IMR-90 (cell line): ENCODE results near the gene SPCS2. TPM values are rescaled to one million over a fixed set of nuclear protein-coding genes. Genes with fewer than 3 reads are reported as not detected.

Experiments used
- ATAC-seq: fragments of 200-7000 bp; cut with Tn5 transposase; 2 replicates; pipeline ENCODE4 v1.9.1; 2020; ENCODE audit warnings: low read depth, mild to moderate bottlenecking, moderate library complexity
- BruUV-seq: library from RNA; stranded (reverse); fragments of 400-500 nt; replicated peaks from 2 replicates; lab custom pipeline; 2021; lab: Mats Ljungman, UMichigan
- CTCF ChIA-PET: fragments of 300-600 bp; formaldehyde crosslinking; extraction: SDS; loops from one replicate; lab custom pipeline; 2021; ENCODE audit warnings: antibody characterized with exemption; lab: Yijun Ruan, JAX
- POLR2A ChIA-PET: fragments of 300-600 bp; sonication (Branson Sonifier 250); formaldehyde crosslinking; loops from one replicate; lab custom pipeline; 2022; ENCODE audit warnings: antibody characterized with exemption; ENCODE audit not compliant: unreplicated experiment; lab: Charles Lee
- DNase-seq: peaks from one replicate; pipeline ENCODE4 v3.0.0; 2013
- H2AFZ ChIP-seq: replicated peaks from 2 replicates; pipeline ENCODE3; 2013; ENCODE audit warnings: low read length, mild to moderate bottlenecking; ENCODE audit not compliant: poor library complexity
- H2AK5ac ChIP-seq: 2 replicates; pipeline ENCODE4 v1.6.1; 2013; ENCODE audit warnings: low read depth, low read length, inconsistent platforms
- H2AK9ac ChIP-seq: replicated peaks from 2 replicates; pipeline ENCODE3; 2013; ENCODE audit warnings: mild to moderate bottlenecking, low read depth, low read length, moderate library complexity; ENCODE audit not compliant: poor library complexity
- H2BK120ac ChIP-seq: 2 replicates; pipeline ENCODE4 v1.6.1; 2013; ENCODE audit warnings: low read depth, low read length, inconsistent platforms
- H2BK15ac ChIP-seq: 3 replicates; pipeline ENCODE4 v1.6.1; 2013; ENCODE audit warnings: low read depth, low read length, inconsistent platforms
- H2BK20ac ChIP-seq: 2 replicates; pipeline ENCODE4 v1.6.1; 2013; ENCODE audit warnings: low read depth, mild to moderate bottlenecking, inconsistent platforms, low read length, moderate library complexity
- H2BK5ac ChIP-seq: 2 replicates; pipeline ENCODE4 v1.6.1; 2013; ENCODE audit warnings: mild to moderate bottlenecking, low read depth, low read length, inconsistent platforms; ENCODE audit not compliant: poor library complexity, severe bottlenecking
- H3K14ac ChIP-seq: replicated peaks from 2 replicates; pipeline ENCODE4 v1.6.1; 2013; ENCODE audit warnings: low read depth, low read length, inconsistent platforms
- H3K18ac ChIP-seq: 2 replicates; pipeline ENCODE4 v1.6.1; 2013; ENCODE audit warnings: low read depth, low read length, control low read depth
- H3K23ac ChIP-seq: 2 replicates; pipeline ENCODE4 v1.6.1; 2013; ENCODE audit warnings: low read depth, low read length, inconsistent platforms
- H3K27ac ChIP-seq: 2 replicates; pipeline ENCODE4 v1.5.1; 2013; ENCODE audit warnings: mild to moderate bottlenecking, control low read depth, low read length; ENCODE audit not compliant: insufficient read depth
- H3K27me3 ChIP-seq: 2 replicates; pipeline ENCODE4 v1.6.1; 2013; ENCODE audit warnings: low read length; ENCODE audit not compliant: control insufficient read depth, insufficient read depth
- H3K36me3 ChIP-seq: 2 replicates; pipeline ENCODE4 v1.6.1; 2013; ENCODE audit warnings: low read length, mixed read lengths; ENCODE audit not compliant: control insufficient read depth, insufficient read depth
- H3K4ac ChIP-seq: 2 replicates; pipeline ENCODE4 v1.6.1; 2013; ENCODE audit warnings: low read depth, low read length, inconsistent platforms
- H3K4me1 ChIP-seq: 2 replicates; pipeline ENCODE4 v1.6.1; 2013; ENCODE audit warnings: low read length, mixed read lengths; ENCODE audit not compliant: control insufficient read depth, insufficient read depth
- H3K4me2 ChIP-seq: 2 replicates; pipeline ENCODE4 v1.6.1; 2013; ENCODE audit warnings: low read depth, mild to moderate bottlenecking, control low read depth, low read length, moderate library complexity
- H3K4me3 ChIP-seq: 2 replicates; pipeline ENCODE4 v1.5.1; 2013; ENCODE audit warnings: low read depth, mild to moderate bottlenecking, control low read depth, low read length, moderate library complexity; ENCODE audit not compliant: insufficient read depth
- H3K56ac ChIP-seq: 2 replicates; pipeline ENCODE4 v1.6.1; 2013; ENCODE audit warnings: low read length, inconsistent platforms; ENCODE audit not compliant: insufficient read depth; ENCODE audit errors: extremely low read depth
- H3K79me1 ChIP-seq, 2 experiments: 2 replicates each; pipeline ENCODE4 v1.6.1; 2013; ENCODE audit warnings: low read length in 2 of 2, inconsistent platforms in 1 of 2, low read depth in 1 of 2
- H3K9ac ChIP-seq: 2 replicates; pipeline ENCODE4 v1.6.1; 2013; ENCODE audit warnings: low read depth, low read length, control low read depth
- H3K9me1 ChIP-seq: 2 replicates; pipeline ENCODE4 v1.6.1; 2013; ENCODE audit warnings: low read length, inconsistent platforms; ENCODE audit not compliant: insufficient read depth
- H3K9me3 ChIP-seq: 2 replicates; pipeline ENCODE4 v1.6.1; 2013; ENCODE audit warnings: low read length; ENCODE audit not compliant: control insufficient read depth, insufficient read depth
- H4K20me1 ChIP-seq: 2 replicates; pipeline ENCODE4 v1.6.1; 2013; ENCODE audit warnings: low read length, inconsistent platforms; ENCODE audit not compliant: insufficient read depth
- H4K5ac ChIP-seq: 2 replicates; pipeline ENCODE4 v1.6.1; 2013; ENCODE audit warnings: mild to moderate bottlenecking, low read depth, low read length, control low read depth
- H4K8ac ChIP-seq, 2 experiments: 2 replicates each; pipeline ENCODE4 v1.6.1; 2013; ENCODE audit warnings: low read depth in 2 of 2, low read length in 2 of 2, control low read depth in 1 of 2, inconsistent platforms in 1 of 2
- H4K91ac ChIP-seq: 2 replicates; pipeline ENCODE4 v1.6.1; 2013; ENCODE audit warnings: low read depth, low read length, inconsistent platforms; ENCODE audit not compliant: insufficient read depth
- MAFK ChIP-seq: IDR thresholded peaks from 2 replicates; pipeline ENCODE4 v1.6.1; 2012; ENCODE audit warnings: low read depth, low read length, improper control_type of control experiment
- NFE2L2 ChIP-seq: fragments of 150-350 bp; IDR thresholded peaks from 2 replicates; pipeline ENCODE4 v1.6.1; 2016; ENCODE audit warnings: low read depth, mild to moderate bottlenecking, low read length
- POLR2A ChIP-seq: IDR thresholded peaks from 2 replicates; pipeline ENCODE4 v1.6.1; 2012; ENCODE audit warnings: mild to moderate bottlenecking, low read depth, low read length
- SMC3 ChIP-seq: fragments of 150-350 bp; IDR thresholded peaks from 2 replicates; pipeline ENCODE4 v1.6.1; 2016; ENCODE audit warnings: low read depth, mild to moderate bottlenecking, antibody characterized with exemption, low read length, moderate library complexity
- WGBS, 2 experiments: methylation state at CpG; one replicate each; pipeline versions ENCODE4 v1.1.5 to v1.1.7; 2013; ENCODE audit warnings: missing lambda C conversion rate in 2 of 2; ENCODE audit not compliant: insufficient read length in 1 of 2; ENCODE audit errors: extremely low coverage in 2 of 2; 5-methylcytosine and 5-hydroxymethylcytosine counted together
- dilution Hi-C: fragments of 300-500 bp; cut with HindIII; formaldehyde crosslinking; loops from one replicate; pipeline ENCODE4 v1.14.3; 2018; ENCODE audit warnings: low sequenced_read_pairs; ENCODE audit not compliant: unreplicated experiment
- in situ Hi-C: fragments of 300-500 bp; cut with MboI; formaldehyde crosslinking; loops from 3 replicates; pipeline ENCODE4 v1.14.3; 2019; ENCODE audit warnings: low sequenced_read_pairs, inconsistent platforms, mixed read lengths
- intact Hi-C: fragments of 100-400 bp; cut with micrococcal nuclease; formaldehyde crosslinking; loops from 2 replicates; pipeline ENCODE4 v1.10.0; 2022
- polyA plus RNA-seq, 3 experiments: library from polyadenylated mRNA; depleted of rRNA; stranded (reverse); fragments of >200 nt; gene quantifications; 2 replicates each; pipeline ENCODE4 v1.2.3, GENCODE V29; 2012; ENCODE audit warnings: low replicate concordance in 1 of 3
- total RNA-seq: library from RNA; depleted of rRNA; stranded (reverse); fragments of >200 nt; gene quantifications from 2 replicates; pipeline ENCODE4 v1.2.3, GENCODE V29; 2012

Gene SPCS2
- total and polyA plus RNA-seq, 2 of the 4 experiments (the other 2 are of a cell fraction), result 15.4 to 76.0 TPM

DNA sequence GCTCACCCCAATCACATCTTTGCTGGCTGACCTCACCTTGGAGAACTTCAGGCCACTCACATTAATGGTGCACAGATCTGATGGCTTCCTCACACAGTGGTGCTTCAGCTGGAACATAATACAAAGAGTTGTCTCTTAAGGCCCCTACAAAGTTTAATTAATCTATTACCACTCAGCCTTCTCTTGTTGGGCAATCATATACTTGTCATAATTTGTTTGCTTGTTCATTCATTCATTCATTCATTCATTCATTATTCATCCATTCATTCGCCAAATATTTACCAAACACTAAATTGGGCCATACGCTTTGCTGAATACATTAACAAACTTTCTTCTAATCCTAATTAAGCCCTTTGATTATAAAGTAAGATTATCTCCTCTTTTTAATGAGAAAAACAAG is 15.3 kb upstream of the SPCS2 start:
- H2BK20ac ChIP-seq, result peak overlapping the region; percentile 17; the same call in 1 of the 2 replicates
- no peak overlapping the region for H3K4me2 ChIP-seq
- H4K91ac ChIP-seq, result no peak overlapping the region
- intact Hi-C loops (no loop called here), in situ Hi-C loops (no loop called here), dilution Hi-C loops (no loop called here)
- H3K9me3 ChIP-seq, result no peaks in the 10 kb centered on the region
- no peak overlapping the region for H4K5ac ChIP-seq
- peaks cover 0 to 19% of the 10 kb centered on the region in 2 experiments; a peak in 1 of 4 replicates for H3K79me1 ChIP-seq
- DNase-seq (no peak), ATAC-seq (no peak)
- ChIA-PET CTCF (no interaction called here), POLR2A (no interaction called here)
- H2BK15ac ChIP-seq, result no peak overlapping the region
- H3K9me1 ChIP-seq, result peaks cover 4% of the 10 kb centered on the region; the same call in 1 of the 2 replicates
- H2AFZ ChIP-seq, result no peak overlapping the region
- no peak overlapping the region for H3K23ac ChIP-seq
- no peak for TF ChIP-seq NFE2L2
- TF ChIP-seq POLR2A, result no peak
- TF ChIP-seq SMC3, result no peak
- TF ChIP-seq MAFK, result no peak
- H3K18ac ChIP-seq, result no peak overlapping the region
- peaks cover 11% of the 10 kb centered on the region for H3K36me3 ChIP-seq
- no peaks in the 10 kb centered on the region for H3K27me3 ChIP-seq
- H2BK120ac ChIP-seq, result peak overlapping the region; percentile 52; the same call in 1 of the 2 replicates
- peaks cover 11% of the 10 kb centered on the region for H3K4me1 ChIP-seq
- no peak overlapping the region for H3K56ac ChIP-seq
- peak overlapping the region in 1 of 2 experiments; percentile 37; a peak in 1 of 4 replicates for H4K8ac ChIP-seq
- H3K4me3 ChIP-seq, result no peak overlapping the region
- peak overlapping the region; percentile 42 for H2BK5ac ChIP-seq
- H4K20me1 ChIP-seq, result no peaks in the 10 kb centered on the region
- H2AK9ac ChIP-seq, result no peak overlapping the region
- H2AK5ac ChIP-seq, result peak overlapping the region; percentile 71; the same call in 1 of the 2 replicates
- H3K27ac ChIP-seq, result no peak overlapping the region
- H3K14ac ChIP-seq, result no peak overlapping the region
- no peak overlapping the region for H3K9ac ChIP-seq
- 100% methylated on average over 2 of the region's 2 CpGs; no CpG with 5 or more reads in 1 of the 2 experiments for WGBS, 2 experiments
- no TSS peak for BruUV-seq
- peak overlapping the region; percentile 56 for H3K4ac ChIP-seq
